Measurements from ENCODE around the gene BMP7.
"Not testable (repeated sequence)": the region's sequence is repeated elsewhere in the genome, so short reads cannot be mapped to it uniquely, and the experiment has no call there.

The BMP7 gene

GRCh38 chr20:57268399-57269076 is 2.1 kb upstream of the BMP7 start:
- in situ Hi-C loops (cut with HindIII; ENCODE audit: low sequenced_read_pairs) = no loop called here

DNA sequence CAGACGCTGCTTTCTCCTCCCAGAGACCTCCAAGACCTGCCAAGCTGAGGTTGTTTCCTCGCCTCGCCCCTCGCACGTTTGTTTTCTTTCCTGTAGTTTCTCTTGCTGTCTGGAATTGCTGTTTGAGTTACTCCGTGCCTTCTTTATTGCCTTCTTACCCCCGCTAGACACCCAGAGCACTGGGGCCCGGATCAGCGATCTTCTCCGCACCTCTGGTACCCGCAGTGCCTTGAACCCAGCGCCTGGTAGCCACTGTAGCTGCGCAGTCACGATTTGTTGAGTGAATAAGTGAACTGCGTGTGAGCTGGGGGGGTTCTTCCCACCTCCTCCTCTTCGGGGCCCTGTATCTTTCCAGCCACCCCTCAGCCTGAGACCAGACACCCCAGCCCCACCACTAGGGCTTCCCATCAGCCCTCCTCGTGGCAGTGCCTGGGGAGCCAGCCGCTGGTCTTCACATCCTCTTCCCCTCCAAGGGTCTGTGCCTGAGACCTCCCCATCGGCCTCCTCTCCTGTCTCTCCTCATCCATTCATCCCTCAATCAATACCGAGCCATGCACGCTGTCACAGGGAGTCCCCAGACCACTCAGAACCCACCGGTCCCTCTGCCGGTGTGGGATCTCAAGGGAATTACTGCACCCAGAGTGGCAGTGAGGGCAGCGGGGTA is 849 bp upstream of the BMP7 start:
- in situ Hi-C loops (cut with HindIII; ENCODE audit: low sequenced_read_pairs) = no loop called here

DNA sequence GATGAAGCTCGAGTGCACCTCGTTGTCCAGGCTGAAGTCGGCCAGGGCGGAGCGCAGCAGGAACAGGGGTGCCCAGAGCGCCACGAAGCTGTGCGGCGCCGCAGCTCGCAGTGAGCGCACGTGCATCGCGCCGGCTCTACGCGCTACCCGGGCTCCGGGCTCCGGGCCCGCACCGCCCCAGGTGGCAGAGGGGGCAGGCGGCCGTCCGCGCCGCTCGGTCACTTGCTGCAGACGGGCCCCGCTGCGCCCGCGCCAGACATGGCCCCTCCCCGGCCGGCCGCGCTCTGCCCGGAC is 497 bp downstream of the BMP7 start:
- in situ Hi-C loops (cut with HindIII; ENCODE audit: low sequenced_read_pairs) = no loop called here

DNA sequence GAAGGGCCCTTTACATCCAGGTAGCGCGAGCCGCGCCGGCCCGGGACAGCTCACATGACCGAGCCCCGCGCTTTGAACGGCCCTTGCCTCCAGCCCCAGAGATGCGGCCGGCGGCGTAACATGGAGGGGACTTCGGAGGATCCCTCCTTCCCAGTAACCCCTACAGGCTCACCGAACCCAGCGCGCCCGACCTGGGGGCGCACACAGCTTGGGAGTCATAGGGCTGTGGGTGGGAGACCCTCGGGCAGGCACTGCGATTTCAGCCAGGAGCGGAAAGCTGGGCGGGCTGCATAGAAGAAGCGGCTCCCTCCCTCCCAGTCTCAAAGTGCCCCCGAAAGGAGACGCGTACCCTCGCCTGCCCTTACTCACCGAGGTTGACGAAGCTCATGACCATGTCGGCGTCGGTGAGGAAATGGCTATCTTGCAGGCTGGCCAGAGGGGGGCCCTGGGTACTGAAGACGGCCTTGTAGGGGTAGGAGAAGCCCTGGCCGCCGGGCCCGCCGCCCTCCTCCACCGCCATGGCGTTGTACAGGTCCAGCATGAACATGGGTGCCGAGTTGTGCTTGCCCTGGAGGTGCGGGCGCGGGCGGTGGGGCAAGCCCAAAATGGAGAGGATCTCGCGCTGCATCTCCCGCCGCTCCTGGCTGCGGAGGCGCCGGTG is 975 bp downstream of the BMP7 start:
- in situ Hi-C loops (cut with HindIII; ENCODE audit: low sequenced_read_pairs) = no loop called here

DNA sequence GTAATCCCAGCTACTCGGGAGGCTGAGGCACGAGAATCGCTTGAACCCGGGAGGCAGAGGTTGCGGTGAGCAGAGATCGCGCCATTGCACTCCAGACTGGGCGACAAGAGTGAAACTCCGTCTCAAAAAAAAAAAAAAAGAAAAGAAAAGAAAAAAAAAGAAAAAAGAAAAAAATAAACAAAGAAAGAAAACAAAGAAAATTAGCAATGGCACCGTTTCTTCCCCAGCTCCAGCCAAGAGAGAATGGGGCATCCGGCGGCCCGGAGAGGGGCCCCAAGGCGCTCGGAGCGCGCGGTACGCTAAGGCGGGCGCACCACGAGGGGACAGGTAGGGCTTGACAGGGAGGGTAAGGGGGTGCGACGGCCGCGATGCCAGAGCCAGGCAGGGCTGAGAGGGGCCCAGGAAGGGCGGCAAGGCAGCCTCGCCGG is 1.5 kb downstream of the BMP7 start:
- in situ Hi-C loops (cut with HindIII; ENCODE audit: low sequenced_read_pairs) = not testable (repeated sequence)

GRCh38 chr20:57263801-57264792 is 2.3 kb downstream of the BMP7 start:
- in situ Hi-C loops (cut with HindIII; ENCODE audit: low sequenced_read_pairs) = no loop called here

DNA sequence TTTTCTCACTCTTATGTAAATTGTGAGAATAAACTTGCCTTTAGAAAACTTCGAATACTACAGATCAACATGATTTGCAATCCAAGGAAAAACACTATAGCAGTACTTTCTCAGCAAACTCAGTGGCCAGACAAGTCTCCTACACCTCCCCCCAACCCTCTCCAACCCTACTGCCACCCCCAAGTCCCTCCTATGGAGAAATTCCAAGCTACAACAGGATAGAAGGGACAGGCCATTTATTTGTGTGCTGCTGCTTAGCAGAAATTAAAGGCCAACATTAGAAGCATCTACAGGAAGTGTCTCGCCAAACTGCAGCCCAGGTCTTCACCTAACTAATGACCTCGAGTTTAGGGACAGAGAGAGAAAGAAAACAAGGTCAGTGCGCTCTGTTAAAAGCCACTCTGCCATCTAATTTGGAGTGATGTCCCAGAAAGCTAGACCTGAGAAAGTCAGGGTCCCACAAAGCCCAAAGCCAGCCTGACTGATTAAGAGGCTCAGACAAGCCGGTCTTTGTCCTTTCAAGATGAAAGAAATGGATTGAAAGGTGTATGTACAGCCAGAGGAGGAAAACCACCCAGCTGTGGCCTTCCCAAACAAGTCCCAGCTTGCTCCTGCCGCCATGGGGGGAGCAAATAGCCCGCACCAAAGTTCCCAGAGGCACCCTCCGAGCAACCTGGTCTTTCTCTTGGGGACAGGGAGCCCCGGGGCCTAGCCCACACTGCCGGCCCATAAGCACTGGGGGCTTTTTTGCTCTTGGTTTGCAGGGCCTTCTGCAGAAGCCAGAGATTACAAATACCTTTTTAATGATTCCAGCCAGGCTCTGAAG is 3.4 kb downstream of the BMP7 start:
- in situ Hi-C loops (cut with HindIII; ENCODE audit: low sequenced_read_pairs) = no loop called here

GRCh38 chr20:57262301-57262700 is 4.1 kb downstream of the BMP7 start:
- in situ Hi-C loops (cut with HindIII; ENCODE audit: low sequenced_read_pairs) = no loop called here

GRCh38 chr20:57261457-57262251 is 4.8 kb downstream of the BMP7 start:
- in situ Hi-C loops (cut with HindIII; ENCODE audit: low sequenced_read_pairs) = no loop called here

DNA sequence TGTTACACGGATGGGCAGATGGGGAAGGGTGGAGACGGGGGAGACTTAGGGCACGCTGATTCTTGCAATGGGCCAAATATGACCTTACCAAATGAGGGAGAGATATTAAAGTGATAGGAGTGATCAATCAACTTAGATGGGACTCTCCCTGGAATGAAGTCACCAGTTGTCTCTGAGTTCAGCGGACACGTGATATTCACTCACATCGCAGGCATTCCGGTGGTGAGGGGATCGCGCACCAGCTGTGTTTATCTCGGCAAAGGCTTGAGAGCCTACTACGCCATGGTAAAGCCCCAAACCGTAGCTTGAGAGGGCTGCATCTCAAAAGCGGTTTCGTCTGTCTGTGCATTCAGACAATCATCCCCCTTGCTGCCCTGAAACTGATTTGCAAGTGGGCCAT is 5.5 kb downstream of the BMP7 start:
- in situ Hi-C loops (cut with HindIII; ENCODE audit: low sequenced_read_pairs) = no loop called here

DNA sequence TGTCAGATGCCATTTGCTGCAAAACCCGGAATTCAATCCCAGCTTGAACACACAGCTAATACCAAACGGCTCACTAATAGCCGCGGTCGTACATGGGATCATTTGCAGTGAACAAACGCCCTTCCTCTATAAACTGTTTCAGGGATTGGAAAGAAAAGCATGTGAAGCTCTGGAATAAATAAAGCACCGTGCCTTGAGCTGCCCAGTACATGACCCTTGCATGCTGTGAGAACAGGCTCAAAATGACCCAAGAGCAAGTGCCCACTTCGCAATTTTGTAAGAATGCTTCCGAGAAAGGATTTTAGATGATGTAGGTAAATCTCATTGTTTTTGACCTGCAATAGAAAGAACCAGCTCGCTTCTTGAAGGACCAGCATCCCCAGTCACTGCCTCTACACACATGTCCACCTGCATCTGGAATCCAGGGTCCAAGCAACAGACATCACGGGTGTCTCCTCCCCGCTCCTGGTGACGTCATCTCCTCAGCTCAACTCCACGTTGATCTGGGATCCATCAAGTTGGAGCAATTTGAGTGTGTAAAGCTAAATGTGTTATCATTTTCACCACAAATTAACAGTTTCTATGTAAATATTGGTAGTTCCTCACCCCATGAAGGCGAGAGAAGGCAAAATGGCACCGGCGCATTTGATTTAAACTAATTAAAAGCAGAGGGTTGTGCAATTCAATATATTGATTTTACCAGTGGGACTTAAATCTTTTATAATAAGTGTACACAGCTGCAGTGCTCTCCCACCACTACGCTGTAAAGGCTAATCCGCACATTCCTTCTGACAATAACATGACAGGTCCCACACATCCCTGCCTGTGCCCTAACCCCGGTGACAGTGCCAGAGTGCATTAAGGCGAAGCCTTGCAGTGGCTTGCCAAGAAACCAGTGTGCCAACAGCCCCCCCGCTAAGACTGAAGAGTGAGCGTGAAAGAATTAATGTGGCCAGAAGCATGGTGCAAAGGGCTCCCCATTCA is 6.2 kb downstream of the BMP7 start:
- in situ Hi-C loops (cut with HindIII; ENCODE audit: low sequenced_read_pairs) = no loop called here

DNA sequence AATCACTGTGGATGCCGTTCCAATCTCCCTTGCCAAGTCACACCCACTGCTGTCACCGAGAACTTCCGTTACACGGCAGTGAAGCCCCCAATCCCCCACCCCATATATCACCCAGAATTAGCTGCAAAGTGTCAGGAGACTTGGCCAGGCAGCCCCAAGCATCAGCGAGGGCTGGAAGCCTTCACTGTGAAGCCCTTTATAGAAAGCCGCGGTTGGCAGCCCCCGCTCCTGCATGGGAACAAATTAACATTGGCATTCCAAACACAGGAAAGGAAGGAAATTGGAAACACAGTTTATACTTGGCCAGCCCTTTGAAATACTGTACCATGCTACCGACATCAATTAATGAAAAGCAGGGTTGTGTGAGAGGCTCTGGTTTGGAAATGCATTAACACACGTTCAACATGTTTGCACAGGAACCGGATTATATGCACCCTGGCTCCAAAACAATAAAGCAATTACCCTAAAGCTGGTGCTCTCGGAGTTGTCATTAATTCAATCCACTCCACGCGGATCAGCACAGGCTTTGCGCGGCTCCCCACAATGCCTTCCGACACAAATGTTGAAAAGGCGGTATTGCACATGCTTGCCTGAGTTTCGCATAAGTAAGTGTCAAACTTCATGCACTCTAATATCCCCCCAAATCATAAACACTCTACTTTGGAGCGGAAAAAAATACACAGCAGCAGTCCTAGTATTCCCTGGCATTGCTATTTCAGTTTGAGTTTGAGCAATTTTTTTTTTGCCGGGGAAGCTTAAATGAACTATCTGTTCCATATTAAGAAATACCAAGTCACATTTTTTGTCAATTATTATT is 7.1 kb downstream of the BMP7 start:
- in situ Hi-C loops (cut with HindIII; ENCODE audit: low sequenced_read_pairs) = no loop called here

GRCh38 chr20:57257701-57258453 is 8.6 kb downstream of the BMP7 start:
- in situ Hi-C loops (cut with HindIII; ENCODE audit: low sequenced_read_pairs) = no loop called here

DNA sequence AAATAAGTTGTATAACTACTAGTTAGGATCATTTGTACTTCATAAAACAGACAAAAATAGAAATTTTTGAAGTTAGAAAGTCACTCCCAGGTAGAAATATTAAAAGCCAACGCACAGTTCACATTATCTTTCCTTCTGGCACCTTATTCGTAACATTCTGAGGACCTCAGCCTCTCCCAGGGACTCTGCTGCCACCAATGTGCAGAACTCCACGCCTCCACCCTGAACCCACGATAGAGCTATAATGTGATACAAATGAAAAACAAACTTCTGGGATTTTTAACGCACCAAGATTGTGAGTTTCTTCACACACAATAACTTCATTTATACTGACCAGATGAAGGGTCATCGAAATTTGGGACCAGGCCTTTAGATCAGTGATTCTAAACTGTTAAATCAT is 9.5 kb downstream of the BMP7 start:
- in situ Hi-C loops (cut with HindIII; ENCODE audit: low sequenced_read_pairs) = no loop called here

DNA sequence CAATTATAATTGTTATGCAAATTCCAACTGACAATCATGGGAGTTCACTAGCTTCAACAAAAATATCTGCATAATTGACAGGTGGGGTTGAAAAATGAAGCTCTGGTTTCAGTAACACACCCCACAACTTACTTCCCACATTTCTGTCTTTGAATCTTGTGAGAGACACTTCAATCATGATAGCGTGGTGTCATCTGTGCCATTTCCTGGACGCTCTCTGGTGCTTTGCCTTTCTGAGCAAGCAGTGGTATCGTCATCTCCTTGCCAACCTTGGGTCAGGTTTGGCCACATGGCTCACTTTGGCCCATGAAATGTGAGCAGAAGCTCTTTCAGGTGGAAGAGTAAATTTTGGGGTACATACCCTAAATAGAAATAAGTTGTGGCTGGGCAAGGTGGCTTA is 10.2 kb downstream of the BMP7 start:
- in situ Hi-C loops (cut with HindIII; ENCODE audit: low sequenced_read_pairs) = no loop called here

DNA sequence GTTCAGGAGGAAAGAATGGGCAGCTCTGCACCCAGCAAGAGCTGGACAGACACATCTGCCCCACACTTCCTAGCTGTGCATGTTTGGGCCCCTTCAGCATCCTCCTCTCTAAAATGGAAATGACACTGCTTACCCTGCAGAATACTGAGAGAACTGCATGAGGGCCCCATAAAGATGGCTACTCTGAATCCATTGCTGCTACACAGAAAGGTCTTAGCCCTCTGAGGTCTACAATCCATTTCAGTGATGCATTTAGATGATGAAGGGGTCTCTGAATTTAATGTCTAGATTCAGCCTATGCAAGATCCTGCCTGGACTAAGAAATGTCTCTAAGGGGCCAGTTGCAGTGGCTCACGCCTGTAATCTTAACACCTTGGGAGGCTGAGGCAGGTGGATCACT is 11.3 kb downstream of the BMP7 start:
- in situ Hi-C loops (cut with HindIII; ENCODE audit: low sequenced_read_pairs) = no loop called here

Measured in endothelial cell of hepatic sinusoid (primary cell).